ENCODE results near the gene WDR20. TPM values are rescaled to one million over a fixed set of nuclear protein-coding genes. Genes with fewer than 3 reads are reported as not detected.

WDR20 gene
- total and polyA plus RNA-seq, 2 of the 4 experiments (the other 2 are of a cell fraction) = 20.3 to 27.4 TPM

DNA sequence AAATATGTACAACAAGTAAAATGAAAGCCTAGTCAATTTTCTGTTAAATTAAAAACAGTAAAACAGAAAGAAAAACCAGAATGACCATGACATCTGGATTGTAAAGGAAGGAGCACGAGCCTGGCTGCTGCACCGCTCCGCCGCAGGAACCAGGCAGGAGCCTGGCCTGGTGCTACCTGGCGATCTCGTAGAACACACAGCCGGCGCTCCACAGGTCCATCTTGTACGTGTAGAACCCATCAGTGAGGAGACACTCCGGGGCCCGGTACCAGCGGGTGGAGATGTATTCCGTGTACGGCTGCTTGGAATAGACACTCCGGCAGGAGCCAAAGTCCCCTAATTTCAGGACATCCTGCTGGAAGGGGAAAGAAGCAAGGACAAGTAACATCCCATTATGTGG, 110.9 kb downstream of the WDR20 start:
- no peak overlapping the region for H3K4me2 ChIP-seq (ENCODE audit: low read depth, low read length)
- 97% methylated on average over 11 of the region's 15 CpGs; no CpG with 5 or more reads in 1 of the 2 experiments for WGBS, 2 experiments (ENCODE audit: extremely low coverage in 2 of 2, insufficient read length in 1 of 2)
- no peak overlapping the region for H2AK5ac ChIP-seq (ENCODE audit: low read depth, low read length)
- dilution Hi-C loops (cut with HindIII; ENCODE audit: low sequenced_read_pairs, unreplicated experiment) = no loop called here
- H3K4ac ChIP-seq (ENCODE audit: low read depth, low read length) = no peak overlapping the region
- H2AFZ ChIP-seq (replicated peaks; ENCODE audit: low read length, poor library complexity) = no peak overlapping the region
- no peak for TF ChIP-seq RCOR1 (IDR thresholded peaks at IDR 0.05; ENCODE audit: insufficient replicate concordance, low read length)
- no peak overlapping the region for H3K9ac ChIP-seq (ENCODE audit: low read depth, low read length)
- no peak overlapping the region for H3K27ac ChIP-seq (ENCODE audit: insufficient read depth, low read length)
- no peak overlapping the region for H3K18ac ChIP-seq (ENCODE audit: low read depth, low read length)
- no peak overlapping the region for H4K8ac ChIP-seq (ENCODE audit: low read depth in 2 of 2, low read length in 2 of 2)
- no peak overlapping the region for H3K56ac ChIP-seq (ENCODE audit: extremely low read depth, insufficient read depth, low read length)
- no peak overlapping the region for H2BK15ac ChIP-seq (ENCODE audit: low read depth, low read length)
- no TSS peak for BruUV-seq (replicated peaks)
- intact Hi-C loops (cut with micrococcal nuclease) = no loop called here
- H4K5ac ChIP-seq (ENCODE audit: low read depth, low read length) = no peak overlapping the region
- no peaks in the 10 kb centered on the region for H3K9me3 ChIP-seq (ENCODE audit: control insufficient read depth, insufficient read depth, low read length)
- peaks cover 12% of the 10 kb centered on the region for H3K9me1 ChIP-seq (ENCODE audit: insufficient read depth, low read length)
- no peak overlapping the region for H2BK5ac ChIP-seq (ENCODE audit: low read depth, low read length, poor library complexity, severe bottlenecking)
- no peak overlapping the region for H3K23ac ChIP-seq (ENCODE audit: low read depth, low read length)
- H3K4me1 ChIP-seq (ENCODE audit: control insufficient read depth, insufficient read depth, low read length) = peaks cover 10% of the 10 kb centered on the region
- no peak for DNase-seq
- in situ Hi-C loops (cut with MboI; ENCODE audit: low sequenced_read_pairs) = no loop called here
- no peak for ATAC-seq (ENCODE audit: low read depth)
- no peak overlapping the region for H4K91ac ChIP-seq (ENCODE audit: insufficient read depth, low read depth, low read length)
- no peak overlapping the region for H2AK9ac ChIP-seq (replicated peaks; ENCODE audit: low read depth, low read length, poor library complexity)
- no peak overlapping the region for H3K4me3 ChIP-seq (ENCODE audit: insufficient read depth, low read depth, low read length)
- no peak overlapping the region for H2BK120ac ChIP-seq (ENCODE audit: low read depth, low read length)
- CTCF ChIA-PET = no interaction called here
- no peaks in the 10 kb centered on the region; the same call in 1 of the 2 replicates for H3K36me3 ChIP-seq (ENCODE audit: control insufficient read depth, insufficient read depth, low read length)
- peaks cover 4 to 5% of the 10 kb centered on the region in 2 experiments; a peak in 3 of 4 replicates for H3K79me1 ChIP-seq (ENCODE audit: low read depth in 1 of 2, low read length in 2 of 2)
- POLR2A ChIA-PET (ENCODE audit: unreplicated experiment) = no interaction called here
- H4K20me1 ChIP-seq (ENCODE audit: insufficient read depth, low read length) = no peaks in the 10 kb centered on the region
- H2BK20ac ChIP-seq (ENCODE audit: low read depth, low read length) = no peak overlapping the region
- no peaks in the 10 kb centered on the region; the same call in 1 of the 2 replicates for H3K27me3 ChIP-seq (ENCODE audit: control insufficient read depth, insufficient read depth, low read length)
- no peak overlapping the region for H3K14ac ChIP-seq (replicated peaks; ENCODE audit: low read depth, low read length)
